Epithelial cell of esophagus (primary cell): ENCODE results near the gene VEGFA.

Experiments used
- DNase-seq: peaks from one replicate; pipeline ENCODE4 v3.0.0; 2010; ENCODE audit warnings: low read depth
- H3K4me3 ChIP-seq: 2 replicates; pipeline ENCODE4 v1.5.1; 2011; ENCODE audit warnings: mild to moderate bottlenecking, low read length, control low read depth
- TF ChIP-seq, protein P1 (sequence below): IDR thresholded peaks from 2 replicates; pipeline ENCODE4 v1.5.1; 2011; ENCODE audit warnings: low read depth, mild to moderate bottlenecking, low read length, control low read depth, inconsistent platforms; ENCODE audit not compliant: insufficient read depth; ENCODE audit errors: missing control alignments

Gene VEGFA

DNA sequence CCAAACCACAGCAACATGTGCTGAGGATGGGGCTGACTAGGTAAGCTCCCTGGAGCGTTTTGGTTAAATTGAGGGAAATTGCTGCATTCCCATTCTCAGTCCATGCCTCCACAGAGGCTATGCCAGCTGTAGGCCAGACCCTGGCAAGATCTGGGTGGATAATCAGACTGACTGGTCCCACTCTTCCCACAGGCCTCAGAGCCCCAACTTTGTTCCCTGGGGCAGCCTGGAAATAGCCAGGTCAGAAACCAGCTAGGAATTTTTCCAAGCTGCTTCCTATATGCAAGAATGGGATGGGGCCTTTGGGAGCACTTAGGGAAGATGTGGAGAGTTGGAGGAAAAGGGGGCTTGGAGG is 1.5 kb upstream of the VEGFA start:
- TF ChIP-seq, protein P1, sequence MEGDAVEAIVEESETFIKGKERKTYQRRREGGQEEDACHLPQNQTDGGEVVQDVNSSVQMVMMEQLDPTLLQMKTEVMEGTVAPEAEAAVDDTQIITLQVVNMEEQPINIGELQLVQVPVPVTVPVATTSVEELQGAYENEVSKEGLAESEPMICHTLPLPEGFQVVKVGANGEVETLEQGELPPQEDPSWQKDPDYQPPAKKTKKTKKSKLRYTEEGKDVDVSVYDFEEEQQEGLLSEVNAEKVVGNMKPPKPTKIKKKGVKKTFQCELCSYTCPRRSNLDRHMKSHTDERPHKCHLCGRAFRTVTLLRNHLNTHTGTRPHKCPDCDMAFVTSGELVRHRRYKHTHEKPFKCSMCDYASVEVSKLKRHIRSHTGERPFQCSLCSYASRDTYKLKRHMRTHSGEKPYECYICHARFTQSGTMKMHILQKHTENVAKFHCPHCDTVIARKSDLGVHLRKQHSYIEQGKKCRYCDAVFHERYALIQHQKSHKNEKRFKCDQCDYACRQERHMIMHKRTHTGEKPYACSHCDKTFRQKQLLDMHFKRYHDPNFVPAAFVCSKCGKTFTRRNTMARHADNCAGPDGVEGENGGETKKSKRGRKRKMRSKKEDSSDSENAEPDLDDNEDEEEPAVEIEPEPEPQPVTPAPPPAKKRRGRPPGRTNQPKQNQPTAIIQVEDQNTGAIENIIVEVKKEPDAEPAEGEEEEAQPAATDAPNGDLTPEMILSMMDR: no peak
- DNase-seq: no peak

DNA sequence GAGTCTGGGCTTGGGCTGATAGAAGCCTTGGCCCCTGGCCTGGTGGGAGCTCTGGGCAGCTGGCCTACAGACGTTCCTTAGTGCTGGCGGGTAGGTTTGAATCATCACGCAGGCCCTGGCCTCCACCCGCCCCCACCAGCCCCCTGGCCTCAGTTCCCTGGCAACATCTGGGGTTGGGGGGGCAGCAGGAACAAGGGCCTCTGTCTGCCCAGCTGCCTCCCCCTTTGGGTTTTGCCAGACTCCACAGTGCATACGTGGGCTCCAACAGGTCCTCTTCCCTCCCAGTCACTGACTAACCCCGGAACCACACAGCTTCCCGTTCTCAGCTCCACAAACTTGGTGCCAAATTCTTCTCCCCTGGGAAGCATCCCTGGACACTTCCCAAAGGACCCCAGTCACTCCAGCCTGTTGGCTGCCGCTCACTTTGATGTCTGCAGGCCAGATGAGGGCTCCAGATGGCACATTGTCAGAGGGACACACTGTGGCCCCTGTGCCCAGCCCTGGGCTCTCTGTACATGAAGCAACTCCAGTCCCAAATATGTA is 957 bp upstream of the VEGFA start:
- no peak overlapping the region for H3K4me3 ChIP-seq
- no peak for DNase-seq
- TF ChIP-seq, protein P1: no peak

More for the DNA sequence above, 1.5 kb upstream of the VEGFA start:
- no peak overlapping the region for H3K4me3 ChIP-seq

DNA sequence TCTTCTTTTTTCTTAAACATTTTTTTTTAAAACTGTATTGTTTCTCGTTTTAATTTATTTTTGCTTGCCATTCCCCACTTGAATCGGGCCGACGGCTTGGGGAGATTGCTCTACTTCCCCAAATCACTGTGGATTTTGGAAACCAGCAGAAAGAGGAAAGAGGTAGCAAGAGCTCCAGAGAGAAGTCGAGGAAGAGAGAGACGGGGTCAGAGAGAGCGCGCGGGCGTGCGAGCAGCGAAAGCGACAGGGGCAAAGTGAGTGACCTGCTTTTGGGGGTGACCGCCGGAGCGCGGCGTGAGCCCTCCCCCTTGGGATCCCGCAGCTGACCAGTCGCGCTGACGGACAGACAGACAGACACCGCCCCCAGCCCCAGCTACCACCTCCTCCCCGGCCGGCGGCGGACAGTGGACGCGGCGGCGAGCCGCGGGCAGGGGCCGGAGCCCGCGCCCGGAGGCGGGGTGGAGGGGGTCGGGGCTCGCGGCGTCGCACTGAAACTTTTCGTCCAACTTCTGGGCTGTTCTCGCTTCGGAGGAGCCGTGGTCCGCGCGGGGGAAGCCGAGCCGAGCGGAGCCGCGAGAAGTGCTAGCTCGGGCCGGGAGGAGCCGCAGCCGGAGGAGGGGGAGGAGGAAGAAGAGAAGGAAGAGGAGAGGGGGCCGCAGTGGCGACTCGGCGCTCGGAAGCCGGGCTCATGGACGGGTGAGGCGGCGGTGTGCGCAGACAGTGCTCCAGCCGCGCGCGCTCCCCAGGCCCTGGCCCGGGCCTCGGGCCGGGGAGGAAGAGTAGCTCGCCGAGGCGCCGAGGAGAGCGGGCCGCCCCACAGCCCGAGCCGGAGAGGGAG is 580 bp downstream of the VEGFA start:
- DNase-seq: peak; percentile 46
- H3K4me3 ChIP-seq: peak overlapping the region; percentile 96
- TF ChIP-seq, protein P1: no peak

DNA sequence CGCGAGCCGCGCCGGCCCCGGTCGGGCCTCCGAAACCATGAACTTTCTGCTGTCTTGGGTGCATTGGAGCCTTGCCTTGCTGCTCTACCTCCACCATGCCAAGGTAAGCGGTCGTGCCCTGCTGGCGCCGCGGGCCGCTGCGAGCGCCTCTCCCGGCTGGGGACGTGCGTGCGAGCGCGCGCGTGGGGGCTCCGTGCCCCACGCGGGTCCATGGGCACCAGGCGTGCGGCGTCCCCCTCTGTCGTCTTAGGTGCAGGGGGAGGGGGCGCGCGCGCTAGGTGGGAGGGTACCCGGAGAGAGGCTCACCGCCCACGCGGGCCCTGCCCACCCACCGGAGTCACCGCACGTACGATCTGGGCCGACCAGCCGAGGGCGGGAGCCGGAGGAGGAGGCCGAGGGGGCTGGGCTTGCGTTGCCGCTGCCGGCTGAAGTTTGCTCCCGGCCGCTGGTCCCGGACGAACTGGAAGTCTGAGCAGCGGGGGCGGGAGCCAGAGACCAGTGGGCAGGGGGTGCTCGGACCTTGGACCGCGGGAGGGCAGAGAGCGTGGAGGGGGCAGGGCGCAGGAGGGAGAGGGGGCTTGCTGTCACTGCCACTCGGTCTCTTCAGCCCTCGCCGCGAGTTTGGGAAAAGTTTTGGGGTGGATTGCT is 1.3 kb downstream of the VEGFA start:
- peak overlapping the region; percentile 96 for H3K4me3 ChIP-seq
- TF ChIP-seq, protein P1: no peak
- DNase-seq: peak; percentile 70

DNA sequence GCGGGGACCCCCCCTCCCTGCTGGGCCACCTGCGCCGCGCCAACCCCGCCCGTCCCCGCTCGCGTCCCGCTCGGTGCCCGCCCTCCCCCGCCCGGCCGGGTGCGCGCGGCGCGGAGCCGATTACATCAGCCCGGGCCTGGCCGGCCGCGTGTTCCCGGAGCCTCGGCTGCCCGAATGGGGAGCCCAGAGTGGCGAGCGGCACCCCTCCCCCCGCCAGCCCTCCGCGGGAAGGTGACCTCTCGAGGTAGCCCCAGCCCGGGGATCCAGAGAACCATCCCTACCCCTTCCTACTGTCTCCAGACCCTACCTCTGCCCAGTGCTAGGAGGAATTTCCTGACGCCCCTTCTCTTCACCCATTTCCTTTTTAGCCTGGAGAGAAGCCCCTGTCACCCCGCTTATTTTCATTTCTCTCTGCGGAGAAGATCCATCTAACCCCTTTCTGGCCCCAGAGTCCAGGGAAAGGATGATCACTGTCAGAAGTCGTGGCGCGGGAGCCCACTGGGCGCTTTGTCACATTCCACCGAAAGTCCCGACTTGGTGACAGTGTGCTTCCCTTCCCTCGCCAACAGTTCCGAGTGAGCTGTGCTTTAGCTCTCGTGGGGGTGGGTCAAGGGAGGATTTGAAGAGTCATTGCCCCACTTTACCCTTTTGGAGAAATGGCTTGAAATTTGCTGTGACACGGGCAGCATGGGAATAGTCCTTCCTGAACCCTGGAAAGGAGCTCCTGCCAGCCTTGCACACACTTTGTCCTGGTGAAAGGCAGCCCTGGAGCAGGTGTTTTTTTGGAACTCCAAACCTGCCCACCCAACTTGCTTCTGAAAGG is 2.1 kb downstream of the VEGFA start:
- peak; percentile 66 for DNase-seq
- TF ChIP-seq, protein P1: no peak
- H3K4me3 ChIP-seq: peak overlapping the region; percentile 96

DNA sequence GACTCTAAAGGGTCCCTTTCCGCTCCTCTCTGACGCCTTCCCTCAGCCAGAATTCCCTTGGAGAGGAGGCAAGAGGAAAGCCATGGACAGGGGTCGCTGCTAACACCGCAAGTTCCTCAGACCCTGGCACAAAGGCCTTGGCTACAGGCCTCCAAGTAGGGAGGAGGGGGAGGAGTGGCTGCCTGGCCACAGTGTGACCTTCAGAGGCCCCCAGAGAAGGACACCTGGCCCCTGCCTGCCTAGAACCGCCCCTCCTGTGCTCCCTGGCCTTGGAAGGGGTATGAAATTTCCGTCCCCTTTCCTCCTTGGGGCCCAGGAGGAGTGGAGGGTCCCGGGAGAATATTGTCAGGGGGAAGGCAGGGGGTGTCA is 2.7 kb downstream of the VEGFA start:
- peak overlapping the region; percentile 96 for H3K4me3 ChIP-seq
- TF ChIP-seq, protein P1: no peak
- no peak for DNase-seq
